Common myeloid progenitor, CD34-positive (primary cell): Measurements from ENCODE around the gene SLIT3.

Experiments used
- CTCF ChIA-PET: fragments of 350-600 bp; sonication (Branson Sonifier 250); formaldehyde crosslinking; loops from one replicate; lab custom pipeline; 2021; ENCODE audit warnings: antibody characterized with exemption; lab: Charles Lee
- POLR2A ChIA-PET: fragments of 350-600 bp; sonication (Branson Sonifier 250); formaldehyde crosslinking; loops from one replicate; lab custom pipeline; 2021; ENCODE audit warnings: antibody characterized with exemption; lab: Charles Lee
- DNase-seq, 3 donors: peaks; one replicate each; pipeline versions ENCODE4 v3.0.0 to v3.0.0-alpha.2; 2013
- H3K27ac ChIP-seq, 2 experiments: 1 replicate in 1 of 2; 2 replicates in 1 of 2; pipeline ENCODE4 v1.7.0; 2013; ENCODE audit warnings: inconsistent platforms in 2 of 2, low read length in 2 of 2, mild to moderate bottlenecking in 2 of 2, low read depth in 1 of 2, moderate library complexity in 1 of 2; ENCODE audit not compliant: severe bottlenecking in 2 of 2, insufficient read depth in 1 of 2, poor library complexity in 1 of 2
- H3K27me3 ChIP-seq, 5 experiments: replicated peaks in 2 of 5; 1 replicate in 3 of 5; 2 replicates in 2 of 5; pipeline versions ENCODE4 v1.6.1 to v1.7.0; 2013; ENCODE audit warnings: low read length in 4 of 5, mild to moderate bottlenecking in 2 of 5, moderate library complexity in 2 of 5, inconsistent platforms in 1 of 5; ENCODE audit not compliant: insufficient read depth in 5 of 5, control insufficient read depth in 4 of 5
- H3K36me3 ChIP-seq, 4 experiments: 1 replicate in 2 of 4; 2 replicates in 2 of 4; pipeline versions ENCODE4 v1.6.1 to v1.7.0; 2013; ENCODE audit warnings: low read length in 3 of 4, control low read depth in 1 of 4, mild to moderate bottlenecking in 1 of 4; ENCODE audit not compliant: control insufficient read depth in 4 of 4, insufficient read depth in 4 of 4
- H3K4me1 ChIP-seq, 4 experiments: 1 replicate in 3 of 4; 2 replicates in 1 of 4; pipeline versions ENCODE4 v1.6.1 to v1.7.1; 2013; ENCODE audit warnings: low read length in 3 of 4, mild to moderate bottlenecking in 3 of 4, control low read depth in 1 of 4, inconsistent platforms in 1 of 4, moderate library complexity in 1 of 4; ENCODE audit not compliant: control insufficient read depth in 4 of 4, insufficient read depth in 4 of 4; ENCODE audit errors: control extremely low read depth in 1 of 4
- H3K4me3 ChIP-seq, 7 experiments: 1 replicate in 4 of 7; 2 replicates in 3 of 7; pipeline versions ENCODE4 v1.5.1 to v1.7.0; 2013; ENCODE audit warnings: mild to moderate bottlenecking in 7 of 7, low read length in 6 of 7, moderate library complexity in 6 of 7, inconsistent platforms in 2 of 7, low read depth in 2 of 7, control low read depth in 1 of 7; ENCODE audit not compliant: insufficient read depth in 4 of 7, control insufficient read depth in 1 of 7; ENCODE audit errors: extremely low read depth in 1 of 7
- H3K9me3 ChIP-seq, 5 experiments: 1 replicate in 4 of 5; 2 replicates in 1 of 5; pipeline versions ENCODE4 v1.6.1 to v1.7.1; 2013; ENCODE audit warnings: low read length in 4 of 5, mild to moderate bottlenecking in 2 of 5, inconsistent platforms in 1 of 5, low read depth in 1 of 5, moderate library complexity in 1 of 5; ENCODE audit not compliant: control insufficient read depth in 4 of 5, insufficient read depth in 2 of 5; ENCODE audit errors: control extremely low read depth in 1 of 5
- WGBS: methylation state at CpG from one replicate; pipeline ENCODE4 v1.1.5; 2013; ENCODE audit not compliant: insufficient coverage; 5-methylcytosine and 5-hydroxymethylcytosine counted together

SLIT3 gene

GRCh38 chr5:168766426-168766700 is 534.6 kb downstream of the SLIT3 start:
- DNase-seq: no peak
- POLR2A ChIA-PET: no interaction called here
- CTCF ChIA-PET: no interaction called here
- WGBS: 96% methylated on average over 2 of the region's 2 CpGs
- H3K27ac ChIP-seq: no peak overlapping the region
- no peaks in the 10 kb centered on the region for H3K36me3 ChIP-seq
- no peaks in the 10 kb centered on the region for H3K27me3 ChIP-seq
- H3K4me3 ChIP-seq: no peak overlapping the region
- H3K4me1 ChIP-seq: no peaks in the 10 kb centered on the region
- H3K9me3 ChIP-seq: peaks cover 0 to 13% (median 3%) of the 10 kb centered on the region in 5 experiments

- Histone ChIP-seq H3K27ac (no peak overlapping the region), H3K36me3 (no peaks in the 10 kb centered on the region), H3K27me3 (no peaks in the 10 kb centered on the region), H3K4me1 (no peaks in the 10 kb centered on the region), H3K9me3 (peaks cover 0 to 13% (median 3%) of the 10 kb centered on the region in 5 experiments), H3K4me3 (no peak overlapping the region)
- ChIA-PET CTCF (no interaction called here), POLR2A (no interaction called here)
- no peak for DNase-seq
- 71% methylated on average over 3 of the region's 9 CpGs for WGBS
These were observed 535.2 kb downstream of the SLIT3 start for GRCh38 chr5:168765551-168766425.

GRCh38 chr5:168765086-168765550 is 535.8 kb downstream of the SLIT3 start:
- WGBS: 95% methylated on average over 13 of the region's 15 CpGs
- no peak overlapping the region for H3K4me3 ChIP-seq
- CTCF ChIA-PET: no interaction called here
- peaks cover 0 to 13% (median 3%) of the 10 kb centered on the region in 5 experiments for H3K9me3 ChIP-seq
- POLR2A ChIA-PET: no interaction called here
- no peaks in the 10 kb centered on the region for H3K36me3 ChIP-seq
- H3K4me1 ChIP-seq: no peaks in the 10 kb centered on the region
- no peak for DNase-seq
- no peaks in the 10 kb centered on the region for H3K27me3 ChIP-seq
- H3K27ac ChIP-seq: no peak overlapping the region

GRCh38 chr5:168756453-168757391 is 544.2 kb downstream of the SLIT3 start:
- Histone ChIP-seq H3K36me3 (no peaks in the 10 kb centered on the region), H3K27ac (no peak overlapping the region), H3K4me3 (no peak overlapping the region), H3K9me3 (no peaks in the 10 kb centered on the region), H3K27me3 (peaks cover 0 to 7% (median 0%) of the 10 kb centered on the region in 5 experiments), H3K4me1 (no peaks in the 10 kb centered on the region)
- CTCF ChIA-PET: no interaction called here
- no peak for DNase-seq
- 97% methylated on average over 10 of the region's 10 CpGs for WGBS
- POLR2A ChIA-PET: no interaction called here

- WGBS: 91% methylated on average over 6 of the region's 7 CpGs
- no peaks in the 10 kb centered on the region for H3K4me1 ChIP-seq
- ChIA-PET POLR2A (no interaction called here), CTCF (no interaction called here)
- DNase-seq: no peak
- peaks cover 0 to 7% (median 0%) of the 10 kb centered on the region in 5 experiments for H3K27me3 ChIP-seq
- H3K27ac ChIP-seq: no peak overlapping the region
- H3K36me3 ChIP-seq: no peaks in the 10 kb centered on the region
- H3K9me3 ChIP-seq: no peaks in the 10 kb centered on the region
- H3K4me3 ChIP-seq: no peak overlapping the region
These were observed 545.3 kb downstream of the SLIT3 start for GRCh38 chr5:168755548-168756093.

- ChIA-PET CTCF (interaction anchor here (0.6 to 1.3 kb wide), 4 partner anchors 10 to 193 kb away, joined by 3 to 5 read pairs (median 4); no protein-coding TSS in a partner anchor), POLR2A (no interaction called here)
- H3K27me3 ChIP-seq: peaks cover 0 to 7% (median 0%) of the 10 kb centered on the region in 5 experiments
- DNase-seq: no peak
- H3K27ac ChIP-seq: no peak overlapping the region
- no peaks in the 10 kb centered on the region for H3K4me1 ChIP-seq
- WGBS: 50% methylated on average over 1 of the region's 11 CpGs
- H3K9me3 ChIP-seq: no peaks in the 10 kb centered on the region
- H3K4me3 ChIP-seq: no peak overlapping the region
- H3K36me3 ChIP-seq: no peaks in the 10 kb centered on the region
These were observed 547.2 kb downstream of the SLIT3 start for GRCh38 chr5:168753691-168754254.
